ENCODE data around the gene TEX22.

Gene TEX22

DNA sequence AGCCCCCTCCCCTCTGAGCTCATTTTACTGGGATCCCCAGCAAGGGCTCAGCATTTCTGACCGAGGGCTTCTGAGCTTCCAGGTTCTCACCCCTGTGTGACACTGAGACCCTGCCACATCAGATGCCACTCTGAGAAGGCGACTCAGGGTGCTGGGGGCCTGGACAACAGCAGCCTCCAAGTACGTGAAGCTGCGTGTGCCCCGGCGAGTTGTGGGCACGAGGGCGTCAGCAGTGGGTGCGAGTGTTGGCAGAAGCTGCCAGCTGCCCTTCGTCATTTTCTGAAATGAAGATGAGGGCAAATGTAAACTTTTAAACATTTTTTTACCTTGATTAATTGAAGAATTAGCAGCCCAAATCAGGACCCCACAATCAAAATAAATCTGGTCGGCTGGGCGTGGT, 32.7 kb upstream of the TEX22 start:
- Histone ChIP-seq H3K9me3 (ENCODE audit: control insufficient read depth, insufficient read depth, low read depth, low read length) (no peaks in the 10 kb centered on the region), H3K36me3 (ENCODE audit: control insufficient read depth in 2 of 2, insufficient read depth in 1 of 2, low read length in 2 of 2) (peaks cover 0 to 16% of the 10 kb centered on the region in 2 experiments; a peak in 2 of 3 replicates), H3K4me1 (ENCODE audit: control insufficient read depth, insufficient read depth, low read length) (peaks cover 6% of the 10 kb centered on the region; the same call in 1 of the 2 replicates), H3K27ac (ENCODE audit: extremely low read depth, low read depth, low read length) (no peak overlapping the region), H3K4me3 (ENCODE audit: low read depth, low read length) (no peak overlapping the region)
- POLR2A ChIA-PET, result no interaction called here
- CTCF ChIA-PET, result interaction anchor here (0.7 to 1.3 kb wide), 4 partner anchors 16 to 172 kb away, joined by 3 to 7 read pairs (median 4); no protein-coding TSS in a partner anchor
- no peak for TF ChIP-seq ZNF184 (tag by site-specific recombination; IDR thresholded peaks at IDR 0.05)
- no peak for TF ChIP-seq SETDB1 (IDR thresholded peaks at IDR 0.05; ENCODE audit: insufficient read length, low read length)
- no peak for TF ChIP-seq SCRT1 (tag by site-specific recombination; IDR thresholded peaks at IDR 0.05; ENCODE audit: borderline replicate concordance)

DNA sequence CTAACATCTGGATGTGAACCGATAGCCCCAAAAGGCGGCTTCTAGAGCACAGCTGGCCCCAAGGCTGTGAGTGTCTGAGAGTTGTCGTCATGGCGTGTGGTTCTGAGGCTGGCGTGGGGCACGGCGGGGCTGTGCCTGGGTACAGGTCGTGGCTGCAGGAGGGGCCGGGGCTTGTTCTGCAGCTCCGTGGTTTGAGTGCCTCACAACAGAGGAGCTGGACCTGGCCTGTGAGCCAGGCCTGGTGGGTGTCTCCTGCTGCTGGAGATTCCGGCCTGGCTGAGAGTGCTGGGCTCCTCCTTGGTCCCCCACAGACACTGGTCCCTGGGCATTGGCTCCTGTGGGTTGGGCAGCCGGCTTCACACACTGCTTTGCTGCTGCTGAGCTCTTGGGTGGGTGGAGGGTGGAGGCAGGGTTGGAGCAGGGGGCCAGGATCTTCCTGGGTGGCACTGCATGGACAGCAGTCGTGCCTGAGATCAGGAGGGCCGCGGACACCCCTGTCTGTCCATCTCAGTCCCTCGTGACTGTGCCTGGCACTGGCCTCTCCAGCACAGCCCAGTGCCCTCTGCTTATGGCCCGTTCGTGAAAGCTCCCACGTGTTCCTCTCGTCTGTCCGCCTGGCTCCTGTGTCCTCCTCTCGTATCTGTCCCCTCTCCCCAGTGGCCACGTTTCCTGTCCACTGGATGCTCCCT, 31.8 kb upstream of the TEX22 start:
- ChIA-PET POLR2A (no interaction called here), CTCF (interaction anchor here (0.7 to 0.9 kb wide), 2 partner anchors 115 to 134 kb away, joined by 3 to 4 read pairs; no protein-coding TSS in a partner anchor)

GRCh38 chr14:105367116-105368031, 31.0 kb upstream of the TEX22 start:
- CTCF ChIA-PET, result interaction anchor here (0.9 kb wide), 1 partner anchor 114 kb away, joined by 3 read pairs; no protein-coding TSS in a partner anchor
- H3K9me3 ChIP-seq (ENCODE audit: control insufficient read depth, insufficient read depth, low read depth, low read length), result no peaks in the 10 kb centered on the region
- peaks cover 0 to 13% of the 10 kb centered on the region in 2 experiments; a peak in 1 of 3 replicates for H3K36me3 ChIP-seq (ENCODE audit: control insufficient read depth in 2 of 2, insufficient read depth in 1 of 2, low read length in 2 of 2)
- peaks cover 6% of the 10 kb centered on the region; the same call in 1 of the 2 replicates for H3K4me1 ChIP-seq (ENCODE audit: control insufficient read depth, insufficient read depth, low read length)
- no peak overlapping the region for H3K4me3 ChIP-seq (ENCODE audit: low read depth, low read length)
- no peak overlapping the region for H3K27ac ChIP-seq (ENCODE audit: extremely low read depth, low read depth, low read length)
- POLR2A ChIA-PET, result interaction anchor here (0.6 kb wide), 1 partner anchor 124 kb away, joined by 3 read pairs; no protein-coding TSS in a partner anchor
- no peak for TF ChIP-seq MZF1 (tag by site-specific recombination; IDR thresholded peaks at IDR 0.05; ENCODE audit: borderline replicate concordance)
- no peak for TF ChIP-seq ZNF701 (tag by site-specific recombination; IDR thresholded peaks at IDR 0.05)
- TF ChIP-seq, protein P1, sequence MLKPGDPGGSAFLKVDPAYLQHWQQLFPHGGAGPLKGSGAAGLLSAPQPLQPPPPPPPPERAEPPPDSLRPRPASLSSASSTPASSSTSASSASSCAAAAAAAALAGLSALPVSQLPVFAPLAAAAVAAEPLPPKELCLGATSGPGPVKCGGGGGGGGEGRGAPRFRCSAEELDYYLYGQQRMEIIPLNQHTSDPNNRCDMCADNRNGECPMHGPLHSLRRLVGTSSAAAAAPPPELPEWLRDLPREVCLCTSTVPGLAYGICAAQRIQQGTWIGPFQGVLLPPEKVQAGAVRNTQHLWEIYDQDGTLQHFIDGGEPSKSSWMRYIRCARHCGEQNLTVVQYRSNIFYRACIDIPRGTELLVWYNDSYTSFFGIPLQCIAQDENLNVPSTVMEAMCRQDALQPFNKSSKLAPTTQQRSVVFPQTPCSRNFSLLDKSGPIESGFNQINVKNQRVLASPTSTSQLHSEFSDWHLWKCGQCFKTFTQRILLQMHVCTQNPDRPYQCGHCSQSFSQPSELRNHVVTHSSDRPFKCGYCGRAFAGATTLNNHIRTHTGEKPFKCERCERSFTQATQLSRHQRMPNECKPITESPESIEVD (tag by site-specific recombination; IDR thresholded peaks at IDR 0.05), result no peak
- TF ChIP-seq ZNF514 (tag by site-specific recombination; IDR thresholded peaks at IDR 0.05), result no peak
- TF ChIP-seq ZNF302 (tag by site-specific recombination; IDR thresholded peaks at IDR 0.05; ENCODE audit: low read depth), result no peak
- no peak for TF ChIP-seq KLF9 (tag by site-specific recombination; IDR thresholded peaks at IDR 0.05; ENCODE audit: low read depth)
- TF ChIP-seq ZBTB8A (tag by site-specific recombination; IDR thresholded peaks at IDR 0.05), result no peak

More for the DNA sequence above, 31.8 kb upstream of the TEX22 start:
- Histone ChIP-seq H3K4me1 (ENCODE audit: control insufficient read depth, insufficient read depth, low read length) (peaks cover 6% of the 10 kb centered on the region; the same call in 1 of the 2 replicates), H3K27ac (ENCODE audit: extremely low read depth, low read depth, low read length) (no peak overlapping the region), H3K9me3 (ENCODE audit: control insufficient read depth, insufficient read depth, low read depth, low read length) (no peaks in the 10 kb centered on the region), H3K36me3 (ENCODE audit: control insufficient read depth in 2 of 2, insufficient read depth in 1 of 2, low read length in 2 of 2) (peaks cover 0 to 13% of the 10 kb centered on the region in 2 experiments; a peak in 1 of 3 replicates), H3K4me3 (ENCODE audit: low read depth, low read length) (no peak overlapping the region)
- TF ChIP-seq ZNF626 (tag by site-specific recombination; IDR thresholded peaks at IDR 0.05) (no peak), ZNF114 (tag by site-specific recombination; IDR thresholded peaks at IDR 0.05) (no peak), ZNF560 (tag by site-specific recombination; IDR thresholded peaks at IDR 0.05; ENCODE audit: borderline replicate concordance) (no peak), PATZ1 (tag by site-specific recombination; IDR thresholded peaks at IDR 0.05) (no peak)
- TF ChIP-seq, protein P2, sequence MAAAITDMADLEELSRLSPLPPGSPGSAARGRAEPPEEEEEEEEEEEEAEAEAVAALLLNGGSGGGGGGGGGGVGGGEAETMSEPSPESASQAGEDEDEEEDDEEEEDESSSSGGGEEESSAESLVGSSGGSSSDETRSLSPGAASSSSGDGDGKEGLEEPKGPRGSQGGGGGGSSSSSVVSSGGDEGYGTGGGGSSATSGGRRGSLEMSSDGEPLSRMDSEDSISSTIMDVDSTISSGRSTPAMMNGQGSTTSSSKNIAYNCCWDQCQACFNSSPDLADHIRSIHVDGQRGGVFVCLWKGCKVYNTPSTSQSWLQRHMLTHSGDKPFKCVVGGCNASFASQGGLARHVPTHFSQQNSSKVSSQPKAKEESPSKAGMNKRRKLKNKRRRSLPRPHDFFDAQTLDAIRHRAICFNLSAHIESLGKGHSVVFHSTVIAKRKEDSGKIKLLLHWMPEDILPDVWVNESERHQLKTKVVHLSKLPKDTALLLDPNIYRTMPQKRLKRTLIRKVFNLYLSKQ (tag by site-specific recombination; IDR thresholded peaks at IDR 0.05; ENCODE audit: borderline replicate concordance), result no peak
- TF ChIP-seq, protein P3, sequence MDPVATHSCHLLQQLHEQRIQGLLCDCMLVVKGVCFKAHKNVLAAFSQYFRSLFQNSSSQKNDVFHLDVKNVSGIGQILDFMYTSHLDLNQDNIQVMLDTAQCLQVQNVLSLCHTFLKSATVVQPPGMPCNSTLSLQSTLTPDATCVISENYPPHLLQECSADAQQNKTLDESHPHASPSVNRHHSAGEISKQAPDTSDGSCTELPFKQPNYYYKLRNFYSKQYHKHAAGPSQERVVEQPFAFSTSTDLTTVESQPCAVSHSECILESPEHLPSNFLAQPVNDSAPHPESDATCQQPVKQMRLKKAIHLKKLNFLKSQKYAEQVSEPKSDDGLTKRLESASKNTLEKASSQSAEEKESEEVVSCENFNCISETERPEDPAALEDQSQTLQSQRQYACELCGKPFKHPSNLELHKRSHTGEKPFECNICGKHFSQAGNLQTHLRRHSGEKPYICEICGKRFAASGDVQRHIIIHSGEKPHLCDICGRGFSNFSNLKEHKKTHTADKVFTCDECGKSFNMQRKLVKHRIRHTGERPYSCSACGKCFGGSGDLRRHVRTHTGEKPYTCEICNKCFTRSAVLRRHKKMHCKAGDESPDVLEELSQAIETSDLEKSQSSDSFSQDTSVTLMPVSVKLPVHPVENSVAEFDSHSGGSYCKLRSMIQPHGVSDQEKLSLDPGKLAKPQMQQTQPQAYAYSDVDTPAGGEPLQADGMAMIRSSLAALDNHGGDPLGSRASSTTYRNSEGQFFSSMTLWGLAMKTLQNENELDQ (tag by site-specific recombination; IDR thresholded peaks at IDR 0.05; ENCODE audit: low read depth), result no peak
